ENCODE results near the gene TMC2. TPM values are rescaled to one million over a fixed set of nuclear protein-coding genes. Genes with fewer than 3 reads are reported as not detected.

TMC2 gene
- total RNA-seq, 2 donors from 2014 or later: 0.26 TPM; not detected in 1

DNA sequence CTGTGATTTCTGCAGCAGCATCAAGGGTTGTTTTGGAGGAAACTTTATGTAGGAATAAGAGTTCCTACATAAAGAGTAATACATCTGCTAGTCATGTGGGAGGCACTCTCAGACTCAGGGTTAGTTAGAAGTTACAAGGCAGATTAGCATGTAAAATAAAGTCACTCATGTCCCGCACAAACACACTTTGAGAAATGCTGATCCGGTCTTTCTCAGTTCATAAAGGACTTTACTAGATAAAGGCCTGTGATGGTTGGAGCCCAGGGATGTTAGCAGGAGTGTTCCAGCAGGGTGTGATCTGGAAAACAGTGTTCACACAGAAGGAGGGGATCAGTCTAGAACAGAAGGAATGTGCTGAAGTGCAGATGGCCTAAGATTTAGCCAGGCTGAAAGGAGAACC lies 83.0 kb downstream of the TMC2 start:
- Histone ChIP-seq H3K4me1 (no peaks in the 10 kb centered on the region), H3K9me3 (no peaks in the 10 kb centered on the region), H3K27ac (no peak overlapping the region), H3K27me3 (no peaks in the 10 kb centered on the region), H3K4me3 (no peak overlapping the region), H3K36me3 (replicated peaks in 1 of 2; ENCODE audit: insufficient read depth in 1 of 2, low read depth in 2 of 2) (no peaks in the 10 kb centered on the region)
- TF ChIP-seq CTCF (IDR thresholded peaks at IDR 0.05): no peak
- TF ChIP-seq POLR2A (IDR thresholded peaks at IDR 0.05): no peak
- WGBS, 2 donors: 44 to 65% methylated on average over 2 of the region's 2 CpGs
- ATAC-seq: no peak
- no peak for DNase-seq
- intact Hi-C loops (cut with DNase I): no loop called here

- H3K27ac ChIP-seq: no peak overlapping the region
- intact Hi-C loops (cut with DNase I): no loop called here
- WGBS, 2 donors: 86 to 87% methylated on average over 3 of the region's 3 CpGs
These were observed 83.7 kb downstream of the TMC2 start for GRCh38 chr20:2619961-2620595.

GRCh38 chr20:2624190-2624589 lies 87.8 kb downstream of the TMC2 start:
- H3K36me3 ChIP-seq (replicated peaks in 1 of 2; ENCODE audit: insufficient read depth in 1 of 2, low read depth in 2 of 2): no peaks in the 10 kb centered on the region
- DNase-seq: peak in 3 of 4 donors; percentile 20 to 33 (median 24)
- no peaks in the 10 kb centered on the region for H3K27me3 ChIP-seq
- no peak overlapping the region for H3K4me3 ChIP-seq
- no peaks in the 10 kb centered on the region for H3K9me3 ChIP-seq
- no peak overlapping the region for H3K27ac ChIP-seq
- TF ChIP-seq POLR2A (IDR thresholded peaks at IDR 0.05) (no peak), CTCF (IDR thresholded peaks at IDR 0.05) (no peak)
- intact Hi-C loops (cut with DNase I): no loop called here
- H3K4me1 ChIP-seq: no peaks in the 10 kb centered on the region
- 59 to 71% methylated on average over 4 of the region's 4 CpGs for WGBS, 2 donors
- ATAC-seq: peak; percentile 21

More at GRCh38 chr20:2619961-2620595, 83.7 kb downstream of the TMC2 start:
- no peak overlapping the region for H3K4me3 ChIP-seq
- no peaks in the 10 kb centered on the region for H3K9me3 ChIP-seq
- no peak for TF ChIP-seq CTCF (IDR thresholded peaks at IDR 0.05)
- TF ChIP-seq POLR2A (IDR thresholded peaks at IDR 0.05): no peak
- no peaks in the 10 kb centered on the region for H3K27me3 ChIP-seq
- ATAC-seq (no peak), DNase-seq (no peak)
- H3K36me3 ChIP-seq (replicated peaks in 1 of 2; ENCODE audit: insufficient read depth in 1 of 2, low read depth in 2 of 2): no peaks in the 10 kb centered on the region
- no peaks in the 10 kb centered on the region for H3K4me1 ChIP-seq

DNA sequence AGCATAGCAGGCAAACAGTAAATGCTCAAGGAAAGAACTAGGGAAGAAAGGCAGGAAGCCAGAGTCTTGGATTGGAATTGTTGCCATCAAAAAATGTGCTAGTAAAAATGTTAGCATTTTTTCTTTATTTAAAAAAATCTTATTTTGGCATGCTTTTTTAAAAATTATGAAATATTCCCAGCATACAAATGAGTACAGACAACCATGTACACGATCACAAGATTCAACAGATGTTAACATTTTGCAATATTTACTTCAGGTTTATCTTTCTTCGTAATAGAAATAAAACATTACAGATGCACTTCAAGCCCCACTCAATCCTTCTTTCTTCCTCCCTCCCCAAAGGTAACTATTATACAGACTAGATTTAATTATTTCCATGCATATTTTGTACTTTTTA lies 88.7 kb downstream of the TMC2 start:
- H3K27ac ChIP-seq: no peak overlapping the region
- DNase-seq: no peak
- H3K4me3 ChIP-seq: no peak overlapping the region
- intact Hi-C loops (cut with DNase I): no loop called here
- WGBS, 2 donors: 33 to 39% methylated on average over 2 of the region's 2 CpGs
- no peaks in the 10 kb centered on the region for H3K9me3 ChIP-seq
- H3K36me3 ChIP-seq (replicated peaks in 1 of 2; ENCODE audit: insufficient read depth in 1 of 2, low read depth in 2 of 2): no peaks in the 10 kb centered on the region
- H3K27me3 ChIP-seq: no peaks in the 10 kb centered on the region
- no peak for ATAC-seq
- no peaks in the 10 kb centered on the region for H3K4me1 ChIP-seq
- TF ChIP-seq CTCF (IDR thresholded peaks at IDR 0.05) (no peak), POLR2A (IDR thresholded peaks at IDR 0.05) (no peak)
